HFF-Myc (cell line): ENCODE results near the gene MARS2.

Experiments used
- DNase-seq: peaks from one replicate; pipeline ENCODE4 v3.0.0-alpha.2; 2011; ENCODE audit warnings: low read depth; ENCODE audit errors: extremely low read depth
- H3K4me3 ChIP-seq: replicated peaks from 2 replicates; pipeline ENCODE4 v1.5.1; 2011; ENCODE audit warnings: low read depth, mild to moderate bottlenecking, control low read depth, low read length
- CTCF ChIP-seq: IDR thresholded peaks from 2 replicates; pipeline ENCODE4 v1.5.1; 2012; ENCODE audit warnings: mild to moderate bottlenecking, low read depth, low read length, control low read depth; ENCODE audit errors: missing control alignments

The MARS2 gene

GRCh38 chr2:197673106-197673505 lies 32.1 kb upstream of the MARS2 start:
- no peak for DNase-seq
- no peak overlapping the region for H3K4me3 ChIP-seq
- TF ChIP-seq CTCF = no peak

DNA sequence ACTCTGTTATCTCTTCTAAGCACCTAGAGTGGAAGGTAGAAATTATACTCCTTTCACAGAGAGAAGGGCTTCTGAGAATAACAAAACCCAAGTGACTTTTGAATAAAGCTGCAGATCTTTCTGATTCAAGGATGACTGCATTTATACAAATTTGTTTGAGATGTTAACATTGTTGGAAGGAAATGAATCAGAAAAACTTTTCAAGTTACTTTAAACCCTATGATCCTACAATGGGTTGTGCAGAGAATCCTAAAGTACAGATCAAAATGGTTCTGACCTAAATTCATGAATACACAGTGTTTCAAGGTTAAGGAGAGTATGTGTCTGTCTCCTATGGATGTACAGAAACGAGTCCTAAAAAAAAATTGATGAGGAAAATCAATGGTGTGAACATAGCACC lies 31.6 kb upstream of the MARS2 start:
- TF ChIP-seq CTCF = no peak
- no peak overlapping the region for H3K4me3 ChIP-seq
- DNase-seq = no peak

DNA sequence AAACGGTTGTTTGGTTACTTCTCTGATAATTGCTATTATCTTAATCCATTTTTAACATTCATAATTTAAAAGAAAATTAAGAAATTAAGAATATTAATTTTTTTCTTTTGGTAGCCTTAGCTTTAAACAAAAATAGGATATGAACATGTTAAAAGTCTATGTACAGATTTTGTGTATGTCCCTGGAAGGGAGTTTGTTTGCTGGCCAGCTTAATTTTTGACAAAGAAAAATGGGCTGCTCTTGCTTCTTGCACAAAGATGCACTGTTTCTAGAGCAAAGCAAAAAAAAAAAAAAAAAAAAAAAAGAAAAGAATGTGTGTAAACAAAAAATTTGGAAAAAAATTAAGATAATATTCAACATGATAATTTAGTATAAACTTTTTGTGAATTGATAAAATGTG lies 31.1 kb upstream of the MARS2 start:
- TF ChIP-seq CTCF = no peak
- H3K4me3 ChIP-seq = no peak overlapping the region
- DNase-seq = no peak

DNA sequence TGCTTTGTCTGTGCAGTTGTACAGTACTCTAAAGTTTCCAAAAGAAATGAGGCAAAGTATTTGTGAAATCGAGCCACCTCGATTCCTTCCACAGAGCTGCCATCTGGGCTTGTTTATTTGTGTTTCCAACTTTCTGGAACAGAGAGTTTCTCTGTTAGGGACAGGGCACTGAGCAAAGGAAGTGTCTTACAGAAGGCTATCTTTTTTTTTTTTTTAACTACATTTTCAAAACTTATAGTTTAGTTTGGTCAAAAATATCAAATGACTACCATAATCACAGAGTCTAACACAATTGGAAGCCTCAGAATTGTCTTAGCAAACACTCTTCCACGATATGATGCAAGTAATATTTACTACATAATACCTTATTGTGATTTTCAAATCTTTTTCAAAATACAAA lies 30.6 kb upstream of the MARS2 start:
- no peak for DNase-seq
- H3K4me3 ChIP-seq = peak overlapping the region; percentile 36; the same call in 1 of the 2 replicates

GRCh38 chr2:197675246-197675645 lies 29.9 kb upstream of the MARS2 start, which contains the start of gene RFTN2:
TSS of gene RFTN2 (minus strand) at chr2:197675587. CDS start at chr2:197675458, 129 bp downstream.
- peak within 1 kb of the TSS; percentile 36 for H3K4me3 ChIP-seq
- no peak for DNase-seq

More for the DNA sequence above, 30.6 kb upstream of the MARS2 start:
- TF ChIP-seq CTCF = no peak

GRCh38 chr2:197675711-197676188 lies 29.4 kb upstream of the MARS2 start:
- H3K4me3 ChIP-seq = peak overlapping the region; percentile 36
- no peak for TF ChIP-seq CTCF
- DNase-seq = no peak

More at GRCh38 chr2:197675246-197675645, 29.9 kb upstream of the MARS2 start, which contains the start of gene RFTN2:
- no peak for TF ChIP-seq CTCF

DNA sequence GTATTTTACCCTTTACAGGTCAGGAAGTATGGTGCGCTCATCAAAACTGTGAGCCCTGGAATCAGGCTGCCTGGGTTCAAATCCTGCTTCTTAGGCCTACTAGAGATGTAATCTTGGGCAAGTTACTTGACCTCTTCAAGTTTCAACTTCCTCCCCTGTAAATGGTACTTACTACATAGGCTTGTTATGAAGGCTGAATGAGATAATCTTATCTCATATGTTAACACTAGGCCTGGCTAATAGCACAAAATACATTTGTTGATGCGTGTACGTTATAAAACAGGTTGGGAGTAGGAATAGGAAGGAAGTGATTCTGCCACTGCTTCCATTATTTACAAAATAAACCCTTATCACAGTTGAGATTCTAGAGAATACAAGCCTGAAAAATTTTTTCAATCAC lies 28.1 kb upstream of the MARS2 start:
- no peak for DNase-seq
- TF ChIP-seq CTCF = no peak
- no peak overlapping the region for H3K4me3 ChIP-seq
